Keratinocyte (primary cell): ENCODE data around the gene ESRRG. TPM values are rescaled to one million over a fixed set of nuclear protein-coding genes. Genes with fewer than 3 reads are reported as not detected.

ENCODE experiments used
- DNase-seq: peaks from one replicate; pipeline ENCODE4 v3.0.0-alpha.2; 2011; ENCODE audit warnings: low read depth, missing footprints, low spot score
- FAIRE-seq: peaks from 2 replicates; lab custom pipeline; 2011; peaks lifted over from hg19 to GRCh38; lab: Jason Lieb, UNC
- H2AFZ ChIP-seq: 2 replicates; pipeline ENCODE4 v1.6.0; 2012; ENCODE audit warnings: low read length, control low read depth, inconsistent platforms; ENCODE audit not compliant: control insufficient read depth
- H3K27ac ChIP-seq: 2 replicates; pipeline ENCODE4 v1.5.1; 2011; ENCODE audit warnings: low read length; ENCODE audit not compliant: control insufficient read depth, insufficient read depth
- H3K27me3 ChIP-seq: 3 replicates; pipeline ENCODE4 v1.6.0; 2011; ENCODE audit warnings: low read length; ENCODE audit not compliant: control insufficient read depth, insufficient read depth; ENCODE audit errors: extremely low read depth
- H3K36me3 ChIP-seq, 2 experiments: 2 replicates in 1 of 2; 3 replicates in 1 of 2; pipeline ENCODE4 v1.5.1; 2011; ENCODE audit warnings: low read length in 2 of 2, mild to moderate bottlenecking in 1 of 2; ENCODE audit not compliant: control insufficient read depth in 2 of 2, insufficient read depth in 2 of 2; ENCODE audit errors: extremely low read depth in 1 of 2
- H3K4me1 ChIP-seq: 3 replicates; pipeline ENCODE4 v1.5.1; 2011; ENCODE audit warnings: low read length; ENCODE audit not compliant: control insufficient read depth, insufficient read depth; ENCODE audit errors: extremely low read depth
- H3K4me2 ChIP-seq: 3 replicates; pipeline ENCODE4 v1.6.0; 2011; ENCODE audit warnings: low read depth, low read length; ENCODE audit not compliant: control insufficient read depth, insufficient read depth; ENCODE audit errors: extremely low read depth
- H3K4me3 ChIP-seq, 3 experiments: fragments of 200-600 bp in 1 of 3; sonication (generic) in 1 of 3; 2 replicates in 2 of 3; 3 replicates in 1 of 3; pipeline ENCODE4 v1.5.1; 2011 to 2016; ENCODE audit warnings: low read length in 3 of 3, mild to moderate bottlenecking in 3 of 3, control low read depth in 2 of 3, inconsistent platforms in 1 of 3, low read depth in 1 of 3, mixed read lengths in 1 of 3, mixed run types in 1 of 3, moderate library complexity in 1 of 3; ENCODE audit not compliant: control insufficient read depth in 2 of 3, insufficient read depth in 2 of 3; ENCODE audit errors: extremely low read depth in 1 of 3
- H3K79me2 ChIP-seq: 2 replicates; pipeline ENCODE4 v1.6.0; 2012; ENCODE audit warnings: low read length; ENCODE audit not compliant: control insufficient read depth, insufficient read depth
- H3K9ac ChIP-seq: 3 replicates; pipeline ENCODE4 v1.6.0; 2011; ENCODE audit warnings: low read length; ENCODE audit not compliant: control insufficient read depth, insufficient read depth; ENCODE audit errors: extremely low read depth
- H3K9me1 ChIP-seq: 3 replicates; pipeline ENCODE4 v1.6.0; 2011; ENCODE audit warnings: low read length; ENCODE audit not compliant: control insufficient read depth, insufficient read depth; ENCODE audit errors: extremely low read depth
- H3K9me3 ChIP-seq: 2 replicates; pipeline ENCODE4 v1.5.1; 2012; ENCODE audit warnings: low read depth, low read length; ENCODE audit not compliant: control insufficient read depth
- H4K20me1 ChIP-seq: 3 replicates; pipeline ENCODE4 v1.6.0; 2011; ENCODE audit warnings: low read length; ENCODE audit not compliant: control insufficient read depth, insufficient read depth; ENCODE audit errors: extremely low read depth
- CTCF ChIP-seq, 3 experiments: IDR thresholded peaks in 1 of 3; conservative IDR thresholded peaks in 1 of 3; optimal IDR thresholded peaks in 1 of 3; 2 replicates in 2 of 3; 3 replicates in 1 of 3; pipeline versions ENCODE3 to v1.5.1; 2011; ENCODE audit warnings: low read length in 3 of 3, mild to moderate bottlenecking in 3 of 3, moderate library complexity in 2 of 3, control low read depth in 1 of 3, inconsistent platforms in 1 of 3; ENCODE audit not compliant: insufficient read depth in 2 of 3; ENCODE audit errors: extremely low read depth in 1 of 3
- EZH2 ChIP-seq: IDR thresholded peaks from one replicate; pipeline ENCODE4 v1.6.1; 2012; ENCODE audit warnings: inconsistent platforms, mild to moderate bottlenecking, low read length, moderate library complexity
- dilution Hi-C: fragments of 300-500 bp; cut with MboI; formaldehyde crosslinking; loops from one replicate; pipeline ENCODE4 v1.7.0; 2020; ENCODE audit warnings: low sequenced_read_pairs; ENCODE audit not compliant: extremely low pct_ligation_motif_present
- polyA plus RNA-seq, 5 experiments: library from polyadenylated mRNA; depleted of rRNA in 3 of 5; stranded (reverse) in 3 of 5; stranded (forward) in 1 of 5; unstranded in 1 of 5; fragments of >200 nt; gene quantifications; 1 replicate in 1 of 5; 2 replicates in 3 of 5; 3 replicates in 1 of 5; pipeline versions ENCODE4 v1.2.1 to v1.2.3, GENCODE V29; 2011 to 2012; ENCODE audit warnings: missing spikeins in 2 of 5, low read depth in 1 of 5, low replicate concordance in 1 of 5

Gene ESRRG
- polyA plus RNA-seq, 1 donor (not counting 4 experiments of a cell fraction or from before 2014, with no cell fraction given) = 0.08 TPM

DNA sequence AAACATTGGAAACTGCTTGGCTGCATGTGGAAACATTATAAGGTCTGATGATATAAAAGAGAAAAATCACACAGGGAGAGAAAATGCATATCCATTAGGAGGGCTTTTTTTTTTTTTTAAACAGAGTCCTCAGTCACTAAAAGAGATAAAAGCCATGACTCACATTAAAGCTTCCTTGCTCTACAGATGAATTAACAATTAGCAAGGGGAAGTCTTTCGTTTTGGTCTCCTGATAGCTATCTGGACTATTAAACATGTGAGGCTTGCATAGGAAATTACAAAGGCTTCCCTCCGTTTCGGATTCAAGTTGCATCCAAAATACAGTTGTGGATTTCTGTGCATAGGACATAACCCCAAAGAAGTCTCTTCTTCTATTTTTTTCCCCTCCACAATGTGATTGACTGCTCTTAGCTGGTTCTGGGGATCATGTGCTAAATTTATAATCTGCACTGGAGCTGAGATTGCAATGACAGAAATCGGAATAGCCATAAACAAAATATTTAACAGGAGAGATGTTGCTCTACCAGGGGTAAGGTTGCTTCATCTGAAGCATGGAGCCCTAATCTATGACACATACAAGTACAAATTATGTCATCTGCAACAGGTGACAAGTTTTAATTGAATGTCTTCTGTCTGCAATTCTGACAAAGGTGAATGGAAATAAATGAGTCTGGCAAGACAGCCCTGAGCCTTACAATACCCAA lies 146.8 kb downstream of the ESRRG start:
- H4K20me1 ChIP-seq = no peaks in the 10 kb centered on the region
- H3K9me3 ChIP-seq = no peaks in the 10 kb centered on the region
- TF ChIP-seq EZH2 = no peak
- no peak for TF ChIP-seq CTCF (optimal IDR thresholded peaks at IDR 0.05 in 1 of 3, IDR thresholded peaks at IDR 0.05 in 1 of 3, conservative IDR thresholded peaks at IDR 0.05 in 1 of 3; ENCODE audit: extremely low read depth in 1 of 3, insufficient read depth in 2 of 3, low read length in 3 of 3)
- no peaks in the 10 kb centered on the region for H3K36me3 ChIP-seq
- no peak overlapping the region for H3K9ac ChIP-seq
- FAIRE-seq (no peak), DNase-seq (no peak)
- H3K79me2 ChIP-seq = no peaks in the 10 kb centered on the region
- H3K27ac ChIP-seq = no peak overlapping the region
- no peak overlapping the region for H3K4me3 ChIP-seq
- dilution Hi-C loops = no loop called here
- no peak overlapping the region for H3K4me2 ChIP-seq
- H3K27me3 ChIP-seq = no peaks in the 10 kb centered on the region
- H2AFZ ChIP-seq = no peak overlapping the region
- no peaks in the 10 kb centered on the region for H3K4me1 ChIP-seq
- H3K9me1 ChIP-seq = no peaks in the 10 kb centered on the region

DNA sequence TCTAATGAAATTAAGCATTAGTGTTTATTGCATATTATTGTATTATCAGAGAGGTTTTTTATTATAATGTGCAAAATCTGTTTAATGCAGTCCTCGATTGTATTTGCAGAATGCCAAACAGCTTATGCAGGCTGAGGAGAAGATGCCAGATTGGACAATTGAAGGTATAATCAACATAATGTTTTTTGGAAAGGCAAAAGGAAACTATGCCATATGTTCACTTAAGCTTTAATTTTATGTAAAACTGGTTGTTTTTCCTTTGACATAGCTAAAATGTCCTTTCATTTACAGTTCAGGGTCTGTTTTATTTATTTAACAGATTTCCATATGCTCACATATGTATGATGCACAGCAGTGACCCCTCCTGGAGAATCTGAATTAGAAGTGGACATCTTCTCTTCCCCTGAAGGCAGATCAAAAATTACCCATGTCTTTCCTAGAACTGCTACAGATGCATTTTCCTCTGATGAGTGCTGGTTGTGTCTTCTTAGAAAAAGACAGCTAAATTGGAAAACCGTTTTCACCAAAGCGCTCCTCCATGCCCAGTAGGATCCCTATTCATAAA lies 156.5 kb downstream of the ESRRG start:
- Histone ChIP-seq H3K9ac (no peak overlapping the region), H3K27me3 (no peaks in the 10 kb centered on the region), H3K4me1 (no peaks in the 10 kb centered on the region), H3K27ac (no peak overlapping the region), H3K4me3 (no peak overlapping the region), H4K20me1 (no peaks in the 10 kb centered on the region), H3K36me3 (no peaks in the 10 kb centered on the region), H3K9me3 (no peaks in the 10 kb centered on the region), H2AFZ (no peak overlapping the region), H3K9me1 (no peaks in the 10 kb centered on the region), H3K4me2 (no peak overlapping the region), H3K79me2 (no peaks in the 10 kb centered on the region)
- TF ChIP-seq EZH2 (no peak), CTCF (optimal IDR thresholded peaks at IDR 0.05 in 1 of 3, IDR thresholded peaks at IDR 0.05 in 1 of 3, conservative IDR thresholded peaks at IDR 0.05 in 1 of 3; ENCODE audit: extremely low read depth in 1 of 3, insufficient read depth in 2 of 3, low read length in 3 of 3) (peak in 2 of 3 experiments; percentile 35 to 36)
- no peak for DNase-seq
- no peak for FAIRE-seq
- dilution Hi-C loops = no loop called here
